DOHH2 (cell line): ENCODE data around the gene INTS3.

Source experiments
- H3F3A ChIP-seq: fragments of 200-600 bp; sonication (generic), shearing (Covaris generic); 2 replicates; pipeline ENCODE4 v1.6.0; 2016; ENCODE audit warnings: antibody characterized with exemption, mild to moderate bottlenecking; ENCODE audit not compliant: control insufficient read depth, insufficient read depth
- H3K27ac ChIP-seq: fragments of 200-600 bp; sonication (generic); 2 replicates; pipeline ENCODE4 v1.5.1; 2014; ENCODE audit warnings: low read depth, mild to moderate bottlenecking, low read length, moderate library complexity
- H3K27me3 ChIP-seq: fragments of 200-600 bp; sonication (generic); 2 replicates; pipeline ENCODE4 v1.6.1; 2014; ENCODE audit warnings: mild to moderate bottlenecking, low read length, mixed read lengths; ENCODE audit not compliant: control insufficient read depth
- H3K36me3 ChIP-seq: fragments of 200-600 bp; sonication (generic); 2 replicates; pipeline ENCODE4 v1.6.1; 2014; ENCODE audit warnings: mild to moderate bottlenecking, low read length, moderate library complexity, mixed read lengths; ENCODE audit not compliant: control insufficient read depth
- H3K4me1 ChIP-seq: fragments of 200-600 bp; sonication (generic); 2 replicates; pipeline ENCODE4 v1.6.1; 2014; ENCODE audit warnings: mild to moderate bottlenecking, low read length, mixed read lengths; ENCODE audit not compliant: control insufficient read depth
- H3K4me2 ChIP-seq: fragments of 200-600 bp; sonication (generic); 2 replicates; pipeline ENCODE4 v1.6.0; 2014; ENCODE audit warnings: mild to moderate bottlenecking, low read length, moderate library complexity
- H3K4me3 ChIP-seq: fragments of 200-600 bp; sonication (generic); 2 replicates; pipeline ENCODE4 v1.5.1; 2014; ENCODE audit warnings: mild to moderate bottlenecking, low read length, mixed read lengths
- H3K79me2 ChIP-seq: fragments of 200-600 bp; sonication (generic); 2 replicates; pipeline ENCODE4 v1.6.1; 2014; ENCODE audit warnings: mild to moderate bottlenecking, low read length, mixed read lengths; ENCODE audit not compliant: control insufficient read depth
- H3K9me2 ChIP-seq: fragments of 200-600 bp; sonication (generic); replicated peaks from 2 replicates; pipeline ENCODE4 v1.6.1; 2014; ENCODE audit warnings: mild to moderate bottlenecking, low read length, mixed read lengths; ENCODE audit not compliant: control insufficient read depth
- H3K9me3 ChIP-seq: fragments of 200-600 bp; sonication (generic); 2 replicates; pipeline ENCODE4 v1.6.1; 2014; ENCODE audit warnings: antibody characterized with exemption, low read length, mixed read lengths; ENCODE audit not compliant: control insufficient read depth, insufficient read depth
- H4K20me1 ChIP-seq: fragments of 200-600 bp; sonication (generic); 2 replicates; pipeline ENCODE4 v1.6.0; 2014; ENCODE audit warnings: low read depth, mild to moderate bottlenecking, antibody characterized with exemption, low read length, moderate library complexity; ENCODE audit not compliant: control insufficient read depth, insufficient read depth
- CTCF ChIP-seq: fragments of 200-600 bp; sonication (generic); IDR thresholded peaks from one replicate; pipeline ENCODE4 v1.5.1; 2014; ENCODE audit warnings: antibody characterized with exemption, mild to moderate bottlenecking, low read depth, low read length; ENCODE audit not compliant: poor library complexity, severe bottlenecking
- EZH2phosphoT487 ChIP-seq: fragments of 200-600 bp; sonication (generic); IDR thresholded peaks from 2 replicates; pipeline ENCODE4 v1.6.1; 2017; ENCODE audit warnings: borderline replicate concordance, mild to moderate bottlenecking, antibody characterized with exemption, low read length, moderate library complexity, mixed read lengths

Gene INTS3

GRCh38 chr1:153818876-153819275 is 91.0 kb downstream of the INTS3 start:
- Histone ChIP-seq H3F3A (peaks cover 8% of the 10 kb centered on the region; the same call in 1 of the 2 replicates), H3K27me3 (no peaks in the 10 kb centered on the region), H3K4me2 (no peak overlapping the region), H3K79me2 (peaks cover 10% of the 10 kb centered on the region), H3K36me3 (peaks cover 53% of the 10 kb centered on the region), H3K9me3 (no peaks in the 10 kb centered on the region), H3K4me1 (peaks cover 8% of the 10 kb centered on the region), H3K9me2 (no peaks in the 10 kb centered on the region), H4K20me1 (no peaks in the 10 kb centered on the region), H3K4me3 (no peak overlapping the region), H3K27ac (no peak overlapping the region)
- no peak for TF ChIP-seq CTCF
- no peak for TF ChIP-seq EZH2phosphoT487
